Esophagus muscularis mucosa (tissue), 4 donors: Measurements from ENCODE around the gene IMP4. TPM values are rescaled to one million over a fixed set of nuclear protein-coding genes. Genes with fewer than 3 reads are reported as not detected.

Experiments
- DNase-seq: peaks from one replicate; pipeline ENCODE4 v3.0.0-alpha.2; 2017; ENCODE audit errors: extremely low spot score
- H3K27ac ChIP-seq, 4 donors: fragments of 200-600 bp; sonication (generic); replicated peaks in 1 of 4; 1 replicate in 3 of 4; 2 replicates in 1 of 4; pipeline ENCODE4 v1.5.1; 2016 to 2019; ENCODE audit warnings: mild to moderate bottlenecking in 1 of 4
- H3K27me3 ChIP-seq, 4 donors: fragments of 200-600 bp; sonication (generic); one replicate each; pipeline versions ENCODE4 v1.5.1 to v1.6.0; 2016 to 2019
- H3K36me3 ChIP-seq, 4 donors: fragments of 200-600 bp; sonication (generic); one replicate each; pipeline ENCODE4 v1.5.1; 2016 to 2019
- H3K4me1 ChIP-seq, 4 donors: fragments of 200-600 bp; sonication (generic); one replicate each; pipeline ENCODE4 v1.5.1; 2016 to 2019
- H3K4me3 ChIP-seq, 4 donors: fragments of 200-600 bp; sonication (generic); 1 replicate in 2 of 4; 2 replicates in 2 of 4; pipeline ENCODE4 v1.5.1; 2016 to 2019; ENCODE audit warnings: mild to moderate bottlenecking in 4 of 4, moderate library complexity in 1 of 4
- H3K9me3 ChIP-seq, 4 donors: fragments of 200-600 bp; sonication (generic); 1 replicate in 3 of 4; 2 replicates in 1 of 4; pipeline ENCODE4 v1.5.1; 2016 to 2019
- EP300 ChIP-seq: sonication (generic); formaldehyde crosslinking; IDR thresholded peaks from one replicate; pipeline ENCODE4 v1.6.1; 2017; ENCODE audit warnings: antibody characterized with exemption
- POLR2A ChIP-seq: fragments of 450-650 bp; IDR thresholded peaks from one replicate; pipeline ENCODE4 v1.6.1; 2017; ENCODE audit warnings: antibody characterized with exemption, moderate library complexity, mild to moderate bottlenecking, low read depth
- POLR2AphosphoS5 ChIP-seq, 2 donors: sonication (generic); formaldehyde crosslinking; IDR thresholded peaks; one replicate each; pipeline ENCODE4 v1.6.1; 2017; ENCODE audit warnings: antibody characterized with exemption in 2 of 2
- WGBS: methylation state at CpG from one replicate; pipeline ENCODE4 v1.1.5; 2018; 5-methylcytosine and 5-hydroxymethylcytosine counted together
- intact Hi-C: fragments of 100-400 bp; cut with DNase I; formaldehyde crosslinking; loops from one replicate; pipeline ENCODE4 v1.15.1; 2023
- total RNA-seq, 4 donors: library from RNA; depleted of rRNA; stranded (reverse); fragments of >200 nt; gene quantifications; one replicate each; pipeline versions ENCODE4 v1.1.0 to v1.2.1, GENCODE V29; 2016
- TF ChIP-seq, protein P1 (sequence below), 3 experiments: fragments of 200-600 bp in 2 of 3; fragments of 450-650 bp in 1 of 3; sonication (generic) in 2 of 3; IDR thresholded peaks; one replicate each; pipeline ENCODE4 v1.5.1; 2017 to 2019; ENCODE audit warnings: antibody characterized with exemption in 3 of 3, mild to moderate bottlenecking in 2 of 3, moderate library complexity in 1 of 3

Gene IMP4
- total RNA-seq, 4 donors from 2014 or later = 94.7 to 139 (median 114) TPM

DNA sequence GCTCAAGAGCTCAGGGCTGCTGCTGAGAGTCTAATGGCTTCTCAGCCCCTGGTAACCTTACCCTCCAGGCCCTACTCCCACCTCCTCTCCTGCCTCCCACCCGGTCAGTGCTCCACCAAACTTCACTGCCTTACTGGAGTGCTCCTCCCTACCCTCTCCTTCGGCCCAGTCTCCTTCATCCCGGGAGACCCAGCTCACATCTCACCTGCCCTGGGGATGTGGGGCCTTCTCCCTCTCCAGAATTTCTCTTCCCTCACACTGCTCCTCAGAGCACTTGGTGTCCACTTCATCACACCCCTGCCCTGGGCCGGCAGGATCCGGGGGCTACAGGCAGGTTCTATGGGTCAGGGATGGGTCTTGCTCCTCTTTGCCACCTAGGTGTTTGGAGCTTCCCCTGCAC is 34.8 kb downstream of the IMP4 start:
- no peak for TF ChIP-seq EP300
- no peak for TF ChIP-seq POLR2AphosphoS5 (IDR thresholded peaks at IDR 0.05)
- TF ChIP-seq, protein P1, sequence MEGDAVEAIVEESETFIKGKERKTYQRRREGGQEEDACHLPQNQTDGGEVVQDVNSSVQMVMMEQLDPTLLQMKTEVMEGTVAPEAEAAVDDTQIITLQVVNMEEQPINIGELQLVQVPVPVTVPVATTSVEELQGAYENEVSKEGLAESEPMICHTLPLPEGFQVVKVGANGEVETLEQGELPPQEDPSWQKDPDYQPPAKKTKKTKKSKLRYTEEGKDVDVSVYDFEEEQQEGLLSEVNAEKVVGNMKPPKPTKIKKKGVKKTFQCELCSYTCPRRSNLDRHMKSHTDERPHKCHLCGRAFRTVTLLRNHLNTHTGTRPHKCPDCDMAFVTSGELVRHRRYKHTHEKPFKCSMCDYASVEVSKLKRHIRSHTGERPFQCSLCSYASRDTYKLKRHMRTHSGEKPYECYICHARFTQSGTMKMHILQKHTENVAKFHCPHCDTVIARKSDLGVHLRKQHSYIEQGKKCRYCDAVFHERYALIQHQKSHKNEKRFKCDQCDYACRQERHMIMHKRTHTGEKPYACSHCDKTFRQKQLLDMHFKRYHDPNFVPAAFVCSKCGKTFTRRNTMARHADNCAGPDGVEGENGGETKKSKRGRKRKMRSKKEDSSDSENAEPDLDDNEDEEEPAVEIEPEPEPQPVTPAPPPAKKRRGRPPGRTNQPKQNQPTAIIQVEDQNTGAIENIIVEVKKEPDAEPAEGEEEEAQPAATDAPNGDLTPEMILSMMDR (IDR thresholded peaks at IDR 0.05) = no peak
- no peak for TF ChIP-seq POLR2A
- Histone ChIP-seq H3K27ac (no peak overlapping the region), H3K36me3 (peaks cover 0 to 42% (median 13%) of the 10 kb centered on the region in 4 donors), H3K4me1 (peaks cover 21 to 37% (median 30%) of the 10 kb centered on the region in 4 donors), H3K27me3 (no peaks in the 10 kb centered on the region), H3K9me3 (no peaks in the 10 kb centered on the region), H3K4me3 (no peak overlapping the region)
- intact Hi-C loops = no loop called here
- DNase-seq = no peak
- 88% methylated on average over 5 of the region's 5 CpGs for WGBS

DNA sequence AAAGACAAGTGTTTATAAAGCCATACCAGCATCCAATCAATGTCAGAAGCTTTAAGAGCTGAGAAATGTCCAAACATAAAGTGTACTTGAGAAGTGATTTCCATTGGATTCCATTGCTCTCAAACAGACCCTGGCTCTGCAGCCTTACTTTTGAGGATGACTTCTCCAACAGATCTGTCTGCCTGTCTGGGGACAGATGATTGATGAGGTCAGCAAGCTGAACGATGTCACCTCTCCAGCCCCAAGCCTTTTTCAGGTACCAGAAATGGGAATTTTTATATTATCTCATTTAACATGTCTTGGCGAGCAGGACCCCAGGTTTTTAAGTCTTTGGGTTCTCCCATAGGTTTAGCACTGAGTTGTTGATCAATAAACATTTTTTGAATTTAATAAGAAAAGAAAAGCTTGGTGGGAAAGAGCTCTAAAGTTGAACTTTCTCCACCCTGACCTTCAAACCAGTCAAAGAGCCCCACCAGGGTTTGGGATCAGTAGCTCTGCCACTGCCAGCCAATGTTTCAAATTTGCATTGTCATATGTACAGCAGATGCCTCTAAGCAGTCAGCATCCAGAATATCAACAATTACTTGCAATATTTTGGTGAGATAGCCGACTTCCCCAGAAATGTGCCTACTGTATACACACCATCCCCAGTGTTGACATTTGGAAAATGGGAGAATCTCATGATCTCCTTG is 35.7 kb downstream of the IMP4 start:
- peaks cover 0 to 48% (median 13%) of the 10 kb centered on the region in 4 donors for H3K36me3 ChIP-seq
- H3K27me3 ChIP-seq = no peaks in the 10 kb centered on the region
- WGBS = 79% methylated on average over 3 of the region's 3 CpGs
- H3K4me1 ChIP-seq = peaks cover 12 to 32% (median 24%) of the 10 kb centered on the region in 4 donors
- no peak for DNase-seq
- H3K27ac ChIP-seq = no peak overlapping the region
- no peak overlapping the region for H3K4me3 ChIP-seq
- intact Hi-C loops = no loop called here
- TF ChIP-seq, protein P1 (IDR thresholded peaks at IDR 0.05) = no peak
- TF ChIP-seq POLR2AphosphoS5 (IDR thresholded peaks at IDR 0.05) (no peak), EP300 (no peak)
- H3K9me3 ChIP-seq = no peaks in the 10 kb centered on the region

DNA sequence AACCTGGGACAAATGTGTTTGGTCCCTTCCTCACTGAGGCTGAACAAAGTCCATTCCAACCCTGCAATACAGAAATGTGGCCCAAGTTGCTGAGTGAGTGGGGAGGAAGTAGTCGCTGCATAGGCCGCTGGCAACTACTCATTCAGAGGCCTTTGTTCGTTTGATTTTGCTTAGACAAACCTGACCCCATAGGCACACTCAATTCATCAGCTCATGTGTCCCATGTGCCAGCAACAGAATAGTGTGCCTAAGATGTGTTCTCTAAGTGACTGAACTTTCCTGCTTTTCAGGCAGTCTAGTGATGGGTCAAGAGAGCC is 36.2 kb downstream of the IMP4 start:
- Histone ChIP-seq H3K4me3 (no peak overlapping the region), H3K4me1 (peaks cover 12 to 27% (median 19%) of the 10 kb centered on the region in 4 donors), H3K27ac (no peak overlapping the region), H3K9me3 (no peaks in the 10 kb centered on the region), H3K27me3 (no peaks in the 10 kb centered on the region), H3K36me3 (peaks cover 0 to 48% (median 13%) of the 10 kb centered on the region in 4 donors)
- WGBS = 84% methylated on average over 3 of the region's 3 CpGs
- DNase-seq = no peak
- no peak for TF ChIP-seq POLR2AphosphoS5 (IDR thresholded peaks at IDR 0.05)
- TF ChIP-seq, protein P1 (IDR thresholded peaks at IDR 0.05) = no peak
- no peak for TF ChIP-seq EP300
- no peak for TF ChIP-seq POLR2A
- intact Hi-C loops = no loop called here

DNA sequence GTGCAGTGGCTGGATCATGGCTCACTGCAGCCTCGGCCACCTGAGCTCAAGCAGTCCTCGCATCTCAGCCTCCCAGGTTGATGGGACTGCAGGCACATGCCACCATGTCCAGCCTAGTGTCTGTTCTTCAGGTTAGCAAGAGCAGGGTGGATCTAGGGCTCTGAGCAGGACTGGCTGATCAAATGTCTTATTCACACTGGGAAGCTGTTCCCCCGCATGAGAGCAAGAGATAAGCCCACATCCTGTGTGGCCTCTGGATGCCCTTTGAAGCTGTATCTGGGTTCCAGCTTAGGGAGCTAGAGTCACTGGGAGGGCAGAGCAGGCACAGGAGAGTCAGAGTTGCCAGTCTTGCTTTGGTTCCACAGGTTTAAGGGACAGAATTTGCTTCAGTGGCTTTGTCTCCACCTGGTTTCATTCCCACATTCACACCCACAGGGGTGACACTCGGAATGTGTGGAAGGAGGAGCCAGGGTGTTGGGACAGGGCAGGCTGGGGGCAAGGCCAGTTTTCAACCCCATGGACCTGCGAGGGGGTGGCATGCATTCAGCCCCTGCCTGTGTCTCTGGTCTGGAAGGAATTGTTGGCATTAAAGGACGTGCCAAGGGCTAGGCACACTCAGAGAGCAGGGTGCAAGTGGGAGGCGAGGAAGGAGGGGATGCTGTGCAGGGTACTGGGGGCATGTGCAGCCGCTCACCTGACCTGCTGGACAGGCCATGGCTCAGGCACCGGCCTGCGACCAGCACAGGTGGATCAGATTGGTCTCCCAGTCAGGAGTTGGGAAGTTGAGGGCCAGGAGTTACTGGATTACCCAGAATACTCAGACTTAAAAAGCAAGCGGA is 37.6 kb downstream of the IMP4 start:
- Histone ChIP-seq H3K27ac (no peak overlapping the region), H3K27me3 (no peaks in the 10 kb centered on the region), H3K36me3 (peaks cover 0 to 38% (median 11%) of the 10 kb centered on the region in 4 donors), H3K4me1 (peaks cover 1 to 13% (median 8%) of the 10 kb centered on the region in 4 donors), H3K4me3 (no peak overlapping the region), H3K9me3 (no peaks in the 10 kb centered on the region)
- DNase-seq = no peak
- WGBS = 96% methylated on average over 9 of the region's 11 CpGs
- TF ChIP-seq EP300 (no peak), POLR2A (no peak), POLR2AphosphoS5 (IDR thresholded peaks at IDR 0.05) (no peak)
- TF ChIP-seq, protein P1 (IDR thresholded peaks at IDR 0.05) = no peak
- intact Hi-C loops = no loop called here
